OCI-LY3 (cell line): ENCODE results near the gene SHROOM2.

Experiments
- H2AFZ ChIP-seq: fragments of 200-600, 300-600 bp; shearing (Covaris generic); 2 replicates; pipeline ENCODE4 v1.6.0; 2014; ENCODE audit warnings: antibody characterized with exemption, low read depth, low read length
- H3K27ac ChIP-seq: fragments of 200-600, 300-600 bp; sonication (generic); 2 replicates; pipeline ENCODE4 v1.5.1; 2014; ENCODE audit warnings: mild to moderate bottlenecking, low read length, moderate library complexity, mixed read lengths
- H3K27me3 ChIP-seq: fragments of 200-600, 300-600 bp; sonication (generic); 2 replicates; pipeline ENCODE4 v1.6.1; 2014; ENCODE audit warnings: low read depth, low read length, mixed read lengths
- H3K36me3 ChIP-seq: fragments of 200-600, 300-600 bp; sonication (generic); replicated peaks from 2 replicates; pipeline ENCODE3; 2014; ENCODE audit warnings: low read depth, low read length, mixed read lengths
- H3K4me1 ChIP-seq: fragments of 300-600, 200-600 bp; sonication (generic); 2 replicates; pipeline ENCODE4 v1.6.1; 2014; ENCODE audit warnings: low read length, mixed read lengths
- H3K4me2 ChIP-seq: fragments of 200-600, 300-600 bp; sonication (generic); 2 replicates; pipeline ENCODE4 v1.6.1; 2014; ENCODE audit warnings: low read length, mixed read lengths
- H3K4me3 ChIP-seq: fragments of 300-600, 200-600 bp; sonication (generic); 2 replicates; pipeline ENCODE4 v1.5.1; 2014; ENCODE audit warnings: antibody characterized with exemption, mild to moderate bottlenecking, low read length, moderate library complexity
- H3K79me2 ChIP-seq: fragments of 300-600, 200-600 bp; shearing (Covaris generic); 2 replicates; pipeline ENCODE4 v1.6.1; 2014; ENCODE audit warnings: mild to moderate bottlenecking, low read length, mixed read lengths
- H3K9ac ChIP-seq: fragments of 300-600, 200-600 bp; shearing (Covaris generic); 2 replicates; pipeline ENCODE4 v1.6.0; 2014; ENCODE audit warnings: mild to moderate bottlenecking, low read length, moderate library complexity
- H3K9me3 ChIP-seq: fragments of 200-600, 300-600 bp; shearing (Covaris generic); 2 replicates; pipeline ENCODE4 v1.6.1; 2014; ENCODE audit warnings: low read length, mixed read lengths; ENCODE audit not compliant: insufficient read depth
- H4K20me1 ChIP-seq: fragments of 200-600, 300-600 bp; sonication (generic); 2 replicates; pipeline ENCODE4 v1.6.1; 2016; ENCODE audit warnings: low read length, mixed read lengths; ENCODE audit not compliant: insufficient read depth
- EZH2phosphoT487 ChIP-seq: fragments of 200-600 bp; shearing (Covaris generic); IDR thresholded peaks from 2 replicates; pipeline ENCODE4 v1.6.1; 2018; ENCODE audit warnings: antibody characterized with exemption, mixed run types, low read depth
- TF ChIP-seq, protein P1 (sequence below): fragments of 200-600, 300-600 bp; sonication (generic); IDR thresholded peaks from 2 replicates; pipeline ENCODE4 v1.5.1; 2014; ENCODE audit warnings: antibody characterized with exemption, low read length, low read depth

SHROOM2 gene

GRCh38 chrX:9921407-9921806, 135.2 kb downstream of the SHROOM2 start:
- H3K4me2 ChIP-seq: no peak overlapping the region
- TF ChIP-seq, protein P1, sequence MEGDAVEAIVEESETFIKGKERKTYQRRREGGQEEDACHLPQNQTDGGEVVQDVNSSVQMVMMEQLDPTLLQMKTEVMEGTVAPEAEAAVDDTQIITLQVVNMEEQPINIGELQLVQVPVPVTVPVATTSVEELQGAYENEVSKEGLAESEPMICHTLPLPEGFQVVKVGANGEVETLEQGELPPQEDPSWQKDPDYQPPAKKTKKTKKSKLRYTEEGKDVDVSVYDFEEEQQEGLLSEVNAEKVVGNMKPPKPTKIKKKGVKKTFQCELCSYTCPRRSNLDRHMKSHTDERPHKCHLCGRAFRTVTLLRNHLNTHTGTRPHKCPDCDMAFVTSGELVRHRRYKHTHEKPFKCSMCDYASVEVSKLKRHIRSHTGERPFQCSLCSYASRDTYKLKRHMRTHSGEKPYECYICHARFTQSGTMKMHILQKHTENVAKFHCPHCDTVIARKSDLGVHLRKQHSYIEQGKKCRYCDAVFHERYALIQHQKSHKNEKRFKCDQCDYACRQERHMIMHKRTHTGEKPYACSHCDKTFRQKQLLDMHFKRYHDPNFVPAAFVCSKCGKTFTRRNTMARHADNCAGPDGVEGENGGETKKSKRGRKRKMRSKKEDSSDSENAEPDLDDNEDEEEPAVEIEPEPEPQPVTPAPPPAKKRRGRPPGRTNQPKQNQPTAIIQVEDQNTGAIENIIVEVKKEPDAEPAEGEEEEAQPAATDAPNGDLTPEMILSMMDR: no peak
- TF ChIP-seq EZH2phosphoT487: no peak
- H2AFZ ChIP-seq: no peak overlapping the region
- H3K27me3 ChIP-seq: no peaks in the 10 kb centered on the region
- no peaks in the 10 kb centered on the region for H4K20me1 ChIP-seq
- no peak overlapping the region for H3K27ac ChIP-seq
- H3K9me3 ChIP-seq: no peaks in the 10 kb centered on the region
- H3K4me1 ChIP-seq: no peaks in the 10 kb centered on the region
- H3K79me2 ChIP-seq: no peaks in the 10 kb centered on the region
- H3K9ac ChIP-seq: no peak overlapping the region
- H3K4me3 ChIP-seq: no peak overlapping the region
- no peaks in the 10 kb centered on the region for H3K36me3 ChIP-seq

GRCh38 chrX:9923357-9923756, 137.1 kb downstream of the SHROOM2 start:
- Histone ChIP-seq H3K27ac (no peak overlapping the region), H3K36me3 (no peaks in the 10 kb centered on the region), H3K4me2 (no peak overlapping the region), H2AFZ (no peak overlapping the region), H4K20me1 (no peaks in the 10 kb centered on the region), H3K79me2 (no peaks in the 10 kb centered on the region), H3K4me1 (no peaks in the 10 kb centered on the region), H3K9ac (no peak overlapping the region), H3K4me3 (no peak overlapping the region), H3K9me3 (no peaks in the 10 kb centered on the region), H3K27me3 (no peaks in the 10 kb centered on the region)
- TF ChIP-seq EZH2phosphoT487: no peak
- TF ChIP-seq, protein P1: no peak

GRCh38 chrX:9926002-9926401, 139.8 kb downstream of the SHROOM2 start:
- no peak overlapping the region for H3K27ac ChIP-seq
- H2AFZ ChIP-seq: no peak overlapping the region
- H3K4me3 ChIP-seq: no peak overlapping the region
- no peaks in the 10 kb centered on the region for H3K9me3 ChIP-seq
- H3K4me2 ChIP-seq: no peak overlapping the region
- TF ChIP-seq, protein P1: no peak
- no peak for TF ChIP-seq EZH2phosphoT487
- H3K36me3 ChIP-seq: no peaks in the 10 kb centered on the region
- H4K20me1 ChIP-seq: no peaks in the 10 kb centered on the region
- H3K4me1 ChIP-seq: no peaks in the 10 kb centered on the region
- H3K27me3 ChIP-seq: no peaks in the 10 kb centered on the region
- H3K9ac ChIP-seq: no peak overlapping the region
- no peaks in the 10 kb centered on the region for H3K79me2 ChIP-seq

DNA sequence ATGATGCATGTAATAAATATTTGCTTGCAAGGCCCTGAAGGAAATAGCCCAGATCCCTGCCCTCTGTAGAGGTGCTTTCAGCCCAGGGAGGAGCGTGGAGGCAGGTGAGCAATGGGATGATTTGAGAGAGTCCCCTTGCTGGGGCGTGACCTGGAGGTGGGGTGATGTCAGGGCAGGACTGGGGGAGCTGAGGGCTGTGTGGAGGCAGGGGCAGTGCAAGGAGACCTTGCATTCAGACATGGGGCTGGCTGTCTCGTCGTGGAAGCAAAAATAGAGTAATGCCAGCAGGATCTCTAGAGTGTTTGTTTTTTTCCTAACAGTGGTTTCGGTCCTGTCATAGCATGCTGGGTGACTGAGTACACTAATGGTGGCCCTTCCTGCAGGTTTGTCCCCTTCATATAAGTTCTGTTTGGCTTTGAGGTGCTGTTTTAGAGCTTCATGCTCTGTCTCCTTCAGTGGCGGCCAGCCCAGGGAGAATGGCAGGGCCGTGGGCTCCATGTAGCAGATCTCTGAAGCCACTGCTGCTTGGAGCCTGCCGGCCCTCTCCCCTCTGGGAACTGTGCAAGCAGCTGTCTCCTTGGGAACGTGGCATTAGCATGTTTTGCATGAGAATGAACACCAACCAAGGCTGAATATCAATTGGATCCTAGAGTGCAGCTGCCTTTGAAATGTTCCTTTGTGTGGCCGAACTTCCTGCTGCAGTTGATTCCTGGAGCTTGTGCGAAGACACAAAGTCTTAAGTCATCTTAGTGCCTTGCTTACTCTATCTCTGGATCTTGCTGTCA, 141.7 kb downstream of the SHROOM2 start:
- Histone ChIP-seq H3K4me2 (no peak overlapping the region), H2AFZ (no peak overlapping the region), H3K9ac (no peak overlapping the region), H4K20me1 (no peaks in the 10 kb centered on the region), H3K27me3 (no peaks in the 10 kb centered on the region), H3K9me3 (no peaks in the 10 kb centered on the region), H3K79me2 (no peaks in the 10 kb centered on the region), H3K27ac (no peak overlapping the region), H3K4me1 (no peaks in the 10 kb centered on the region), H3K36me3 (no peaks in the 10 kb centered on the region), H3K4me3 (no peak overlapping the region)
- TF ChIP-seq, protein P1: no peak
- TF ChIP-seq EZH2phosphoT487: no peak
